ENCODE measurements around the gene NGFR. TPM values are rescaled to one million over a fixed set of nuclear protein-coding genes. Genes with fewer than 3 reads are reported as not detected.

NGFR gene
- total RNA-seq, 1 experiment from 2014 or later: 11.3 TPM

DNA sequence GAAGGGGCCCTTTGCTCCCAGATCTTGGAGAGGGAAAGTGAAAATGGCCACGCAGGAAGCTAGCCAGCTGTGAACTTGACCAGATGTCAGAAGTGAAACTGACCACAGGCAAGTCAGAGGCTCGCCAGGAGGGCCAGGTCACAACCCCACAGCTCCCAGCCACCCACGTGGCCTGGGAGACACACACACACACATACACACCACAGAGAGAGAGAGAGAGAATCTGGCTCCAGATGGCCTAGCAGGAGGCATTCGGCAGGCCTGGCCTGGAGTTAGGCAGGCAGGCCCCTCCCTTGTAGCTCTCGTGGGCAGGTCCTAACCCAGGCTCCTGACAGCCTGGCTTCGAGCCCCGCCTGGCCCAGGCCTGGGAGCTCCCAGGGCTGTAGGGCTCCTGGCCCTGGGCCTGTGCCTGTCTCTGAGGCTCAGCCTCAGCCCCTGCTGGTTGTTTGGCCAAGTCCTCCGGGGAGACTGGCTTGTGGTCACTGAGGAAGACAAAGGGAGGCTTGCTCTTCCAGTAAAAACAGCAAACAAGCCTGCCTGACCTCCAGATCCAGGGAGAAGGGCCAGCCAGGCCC, 20.2 kb downstream of the NGFR start:
- CTCF ChIA-PET: interaction anchor here (0.5 to 13.5 kb wide), 21 partner anchors 8 to 234 kb away, joined by 3 to 199 read pairs (median 6); partner anchors contain the start of genes NGFR and PHB1
- ATAC-seq (peak; percentile 92), DNase-seq (ENCODE audit: low spot score) (peak; percentile 73)
- no peaks in the 10 kb centered on the region; the same call in 1 of the 2 replicates for H3K27me3 Mint-ChIP-seq (ENCODE audit: low read depth)
- H3K36me3 Mint-ChIP-seq: no peaks in the 10 kb centered on the region
- no peaks in the 10 kb centered on the region for H3K9me3 Mint-ChIP-seq
- no peak overlapping the region for H3K4me3 Mint-ChIP-seq
- POLR2A ChIA-PET: interaction anchor here (1.0 to 1.4 kb wide), 2 partner anchors 20 to 323 kb away, joined by 3 to 5 read pairs; partner anchors contain the start of gene NGFR
- peaks cover 53% of the 10 kb centered on the region for H3K4me1 Mint-ChIP-seq
- 0 out of 2 replicates have a peak, but pooled peaks have one; percentile 32 for TF ChIP-seq GABPB1 (CRISPR knock-in tag; IDR thresholded peaks at IDR 0.05)
- TF ChIP-seq, protein P1, sequence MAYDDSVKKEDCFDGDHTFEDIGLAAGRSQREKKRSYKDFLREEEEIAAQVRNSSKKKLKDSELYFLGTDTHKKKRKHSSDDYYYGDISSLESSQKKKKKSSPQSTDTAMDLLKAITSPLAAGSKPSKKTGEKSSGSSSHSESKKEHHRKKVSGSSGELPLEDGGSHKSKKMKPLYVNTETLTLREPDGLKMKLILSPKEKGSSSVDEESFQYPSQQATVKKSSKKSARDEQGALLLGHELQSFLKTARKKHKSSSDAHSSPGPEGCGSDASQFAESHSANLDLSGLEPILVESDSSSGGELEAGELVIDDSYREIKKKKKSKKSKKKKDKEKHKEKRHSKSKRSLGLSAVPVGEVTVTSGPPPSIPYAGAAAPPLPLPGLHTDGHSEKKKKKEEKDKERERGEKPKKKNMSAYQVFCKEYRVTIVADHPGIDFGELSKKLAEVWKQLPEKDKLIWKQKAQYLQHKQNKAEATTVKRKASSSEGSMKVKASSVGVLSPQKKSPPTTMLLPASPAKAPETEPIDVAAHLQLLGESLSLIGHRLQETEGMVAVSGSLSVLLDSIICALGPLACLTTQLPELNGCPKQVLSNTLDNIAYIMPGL (CRISPR knock-in tag; IDR thresholded peaks at IDR 0.05): no peak
- TF ChIP-seq, protein P2, sequence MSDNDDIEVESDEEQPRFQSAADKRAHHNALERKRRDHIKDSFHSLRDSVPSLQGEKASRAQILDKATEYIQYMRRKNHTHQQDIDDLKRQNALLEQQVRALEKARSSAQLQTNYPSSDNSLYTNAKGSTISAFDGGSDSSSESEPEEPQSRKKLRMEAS (CRISPR knock-in tag; IDR thresholded peaks at IDR 0.05): peak; percentile 55; the same call in 1 of the 2 replicates
- TF ChIP-seq, protein P3, sequence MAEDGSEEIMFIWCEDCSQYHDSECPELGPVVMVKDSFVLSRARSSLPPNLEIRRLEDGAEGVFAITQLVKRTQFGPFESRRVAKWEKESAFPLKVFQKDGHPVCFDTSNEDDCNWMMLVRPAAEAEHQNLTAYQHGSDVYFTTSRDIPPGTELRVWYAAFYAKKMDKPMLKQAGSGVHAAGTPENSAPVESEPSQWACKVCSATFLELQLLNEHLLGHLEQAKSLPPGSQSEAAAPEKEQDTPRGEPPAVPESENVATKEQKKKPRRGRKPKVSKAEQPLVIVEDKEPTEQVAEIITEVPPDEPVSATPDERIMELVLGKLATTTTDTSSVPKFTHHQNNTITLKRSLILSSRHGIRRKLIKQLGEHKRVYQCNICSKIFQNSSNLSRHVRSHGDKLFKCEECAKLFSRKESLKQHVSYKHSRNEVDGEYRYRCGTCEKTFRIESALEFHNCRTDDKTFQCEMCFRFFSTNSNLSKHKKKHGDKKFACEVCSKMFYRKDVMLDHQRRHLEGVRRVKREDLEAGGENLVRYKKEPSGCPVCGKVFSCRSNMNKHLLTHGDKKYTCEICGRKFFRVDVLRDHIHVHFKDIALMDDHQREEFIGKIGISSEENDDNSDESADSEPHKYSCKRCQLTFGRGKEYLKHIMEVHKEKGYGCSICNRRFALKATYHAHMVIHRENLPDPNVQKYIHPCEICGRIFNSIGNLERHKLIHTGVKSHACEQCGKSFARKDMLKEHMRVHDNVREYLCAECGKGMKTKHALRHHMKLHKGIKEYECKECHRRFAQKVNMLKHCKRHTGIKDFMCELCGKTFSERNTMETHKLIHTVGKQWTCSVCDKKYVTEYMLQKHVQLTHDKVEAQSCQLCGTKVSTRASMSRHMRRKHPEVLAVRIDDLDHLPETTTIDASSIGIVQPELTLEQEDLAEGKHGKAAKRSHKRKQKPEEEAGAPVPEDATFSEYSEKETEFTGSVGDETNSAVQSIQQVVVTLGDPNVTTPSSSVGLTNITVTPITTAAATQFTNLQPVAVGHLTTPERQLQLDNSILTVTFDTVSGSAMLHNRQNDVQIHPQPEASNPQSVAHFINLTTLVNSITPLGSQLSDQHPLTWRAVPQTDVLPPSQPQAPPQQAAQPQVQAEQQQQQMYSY (CRISPR knock-in tag; IDR thresholded peaks at IDR 0.05): no peak
- TF ChIP-seq, protein P4, sequence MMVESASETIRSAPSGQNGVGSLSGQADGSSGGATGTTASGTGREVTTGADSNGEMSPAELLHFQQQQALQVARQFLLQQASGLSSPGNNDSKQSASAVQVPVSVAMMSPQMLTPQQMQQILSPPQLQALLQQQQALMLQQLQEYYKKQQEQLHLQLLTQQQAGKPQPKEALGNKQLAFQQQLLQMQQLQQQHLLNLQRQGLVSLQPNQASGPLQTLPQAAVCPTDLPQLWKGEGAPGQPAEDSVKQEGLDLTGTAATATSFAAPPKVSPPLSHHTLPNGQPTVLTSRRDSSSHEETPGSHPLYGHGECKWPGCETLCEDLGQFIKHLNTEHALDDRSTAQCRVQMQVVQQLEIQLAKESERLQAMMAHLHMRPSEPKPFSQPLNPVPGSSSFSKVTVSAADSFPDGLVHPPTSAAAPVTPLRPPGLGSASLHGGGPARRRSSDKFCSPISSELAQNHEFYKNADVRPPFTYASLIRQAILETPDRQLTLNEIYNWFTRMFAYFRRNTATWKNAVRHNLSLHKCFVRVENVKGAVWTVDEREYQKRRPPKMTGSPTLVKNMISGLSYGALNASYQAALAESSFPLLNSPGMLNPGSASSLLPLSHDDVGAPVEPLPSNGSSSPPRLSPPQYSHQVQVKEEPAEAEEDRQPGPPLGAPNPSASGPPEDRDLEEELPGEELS (CRISPR knock-in tag; IDR thresholded peaks at IDR 0.05): 0 out of 2 replicates have a peak, but pooled peaks have one; percentile 51
- H3K27ac Mint-ChIP-seq: peak overlapping the region; percentile 75

DNA sequence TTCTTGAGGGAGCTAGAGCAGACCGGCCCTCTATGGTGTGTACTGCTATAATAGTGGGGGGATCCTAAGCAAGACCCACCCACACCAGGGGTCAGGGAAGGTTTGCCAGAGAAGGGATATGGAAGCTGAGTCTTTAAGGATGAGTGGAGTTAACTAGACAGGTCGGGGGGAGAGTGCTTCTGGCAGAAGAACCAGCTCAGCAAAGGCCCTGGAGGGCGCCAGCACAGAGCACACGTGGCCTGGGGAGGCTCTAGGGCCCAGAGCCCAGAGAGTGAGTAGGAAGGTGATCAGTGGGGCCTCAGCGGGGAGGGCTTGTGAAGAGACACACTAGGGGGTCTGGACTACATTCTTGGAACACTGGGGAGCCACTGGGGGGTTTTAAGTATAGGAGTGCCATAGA, 21.1 kb downstream of the NGFR start:
- H3K4me1 Mint-ChIP-seq: peaks cover 48% of the 10 kb centered on the region
- ChIA-PET CTCF (interaction anchor here (1.0 to 13.5 kb wide), 14 partner anchors 7 to 108 kb away, joined by 3 to 199 read pairs (median 10); partner anchors contain the start of genes NGFR and PHB1), POLR2A (interaction anchor here (1.4 kb wide), 1 partner anchor 21 kb away, joined by 5 read pairs; the partner anchor contains the start of gene NGFR)
- H3K27ac Mint-ChIP-seq: no peak overlapping the region
- TF ChIP-seq SP1 (CRISPR knock-in tag; conservative IDR thresholded peaks at IDR 0.05): no peak
- peak; percentile 9; the same call in 1 of the 2 replicates for TF ChIP-seq ZNF423 (CRISPR knock-in tag; IDR thresholded peaks at IDR 0.05)
- H3K36me3 Mint-ChIP-seq: no peaks in the 10 kb centered on the region
- no peak overlapping the region for H3K4me3 Mint-ChIP-seq
- no peaks in the 10 kb centered on the region for H3K9me3 Mint-ChIP-seq
- ATAC-seq (no peak), DNase-seq (ENCODE audit: low spot score) (peak; percentile 5)
- no peaks in the 10 kb centered on the region; the same call in 1 of the 2 replicates for H3K27me3 Mint-ChIP-seq (ENCODE audit: low read depth)

DNA sequence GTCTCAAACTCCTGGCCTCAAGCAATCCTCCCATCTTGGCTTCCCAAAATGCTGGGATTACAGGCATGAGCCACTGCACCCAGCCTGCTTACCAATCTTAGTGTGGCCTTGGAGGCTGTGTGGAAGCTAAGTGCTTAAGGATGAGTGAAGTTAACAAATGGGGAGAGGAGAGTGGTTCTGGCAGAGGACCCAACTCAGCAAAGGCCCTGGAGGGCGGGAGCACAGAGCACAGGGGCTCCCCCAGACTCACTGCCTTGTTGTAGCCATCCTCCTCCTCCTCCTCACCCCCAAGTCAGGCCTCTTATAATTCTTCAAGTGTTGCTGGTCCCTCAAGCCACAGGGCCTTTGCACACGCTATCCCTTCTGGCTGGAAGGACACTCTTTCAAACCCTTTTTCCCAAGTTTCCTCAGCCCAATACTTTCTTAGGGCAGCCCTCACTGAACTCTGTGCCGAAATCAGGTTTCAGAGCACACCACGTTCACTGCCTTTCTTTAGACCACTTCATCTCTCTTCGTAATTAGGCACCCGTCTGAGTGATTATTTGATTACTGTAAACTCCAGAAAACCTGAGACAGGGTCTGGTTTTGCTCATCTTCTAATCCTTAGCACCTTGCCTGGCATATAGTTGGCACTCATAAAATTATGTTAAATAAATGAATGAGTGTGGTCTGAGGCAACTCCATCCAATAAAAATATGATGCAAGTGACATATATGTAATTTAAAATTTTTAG, 23.4 kb downstream of the NGFR start:
- ATAC-seq: no peak
- ChIA-PET CTCF (interaction anchor here (0.8 to 8.0 kb wide), 2 partner anchors 38 to 104 kb away, joined by 4 to 115 read pairs; no protein-coding TSS in a partner anchor), POLR2A (no interaction called here)
- no peaks in the 10 kb centered on the region for H3K9me3 Mint-ChIP-seq
- DNase-seq (ENCODE audit: low spot score): peak; percentile 3
- H3K27ac Mint-ChIP-seq: no peak overlapping the region
- no peaks in the 10 kb centered on the region for H3K36me3 Mint-ChIP-seq
- TF ChIP-seq GTF2I (CRISPR knock-in tag; conservative IDR thresholded peaks at IDR 0.05) (0 out of 2 replicates have a peak, but pooled peaks have one; percentile 21), GRHL2 (CRISPR knock-in tag; IDR thresholded peaks at IDR 0.05; ENCODE audit: insufficient replicate concordance, severe bottlenecking) (no peak)
- no peaks in the 10 kb centered on the region; the same call in 1 of the 2 replicates for H3K27me3 Mint-ChIP-seq (ENCODE audit: low read depth)
- no peak overlapping the region for H3K4me3 Mint-ChIP-seq
- H3K4me1 Mint-ChIP-seq: peaks cover 31% of the 10 kb centered on the region

All from WTC11 (cell line).